NCI-H2081 (cell line): ENCODE data around the gene KAT7.
"Not testable (repeated sequence)": the region's sequence is repeated elsewhere in the genome, so short reads cannot be mapped to it uniquely, and the experiment has no call there.

Experiments
- DNase-seq, 2 experiments: peaks; one replicate each; lab custom pipeline; 2025; lab: John Stamatoyannopoulos, UW

Gene KAT7

GRCh38 chr17:49809056-49809455 lies 20.6 kb downstream of the KAT7 start:
- no peak for DNase-seq

GRCh38 chr17:49814781-49815529 lies 26.5 kb downstream of the KAT7 start:
- no peak for DNase-seq

DNA sequence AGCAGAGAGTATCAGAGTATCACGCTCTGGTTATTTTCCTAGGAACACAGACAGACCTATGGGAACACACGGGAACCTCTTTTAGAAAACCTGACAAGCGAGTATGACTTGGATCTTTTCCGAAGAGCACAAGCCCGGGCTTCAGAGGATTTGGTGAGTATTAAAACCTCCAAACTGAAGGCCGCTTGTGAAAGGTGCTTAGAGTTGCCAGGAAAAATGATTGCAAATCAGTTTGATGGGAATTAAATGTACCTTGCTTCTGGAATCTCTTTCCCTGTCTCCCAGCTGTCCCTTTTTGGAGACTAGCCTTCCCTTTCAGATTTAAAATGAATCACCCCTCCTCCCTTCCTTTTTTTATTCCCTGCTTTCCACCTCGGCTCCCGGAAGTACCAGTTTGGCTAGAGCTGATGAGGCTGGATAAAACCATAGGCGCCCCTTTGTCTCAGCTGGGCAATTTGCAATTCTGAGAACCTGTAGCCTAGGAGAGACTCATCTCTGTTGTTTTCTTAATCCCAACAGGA lies 27.3 kb downstream of the KAT7 start:
- no peak for DNase-seq

DNA sequence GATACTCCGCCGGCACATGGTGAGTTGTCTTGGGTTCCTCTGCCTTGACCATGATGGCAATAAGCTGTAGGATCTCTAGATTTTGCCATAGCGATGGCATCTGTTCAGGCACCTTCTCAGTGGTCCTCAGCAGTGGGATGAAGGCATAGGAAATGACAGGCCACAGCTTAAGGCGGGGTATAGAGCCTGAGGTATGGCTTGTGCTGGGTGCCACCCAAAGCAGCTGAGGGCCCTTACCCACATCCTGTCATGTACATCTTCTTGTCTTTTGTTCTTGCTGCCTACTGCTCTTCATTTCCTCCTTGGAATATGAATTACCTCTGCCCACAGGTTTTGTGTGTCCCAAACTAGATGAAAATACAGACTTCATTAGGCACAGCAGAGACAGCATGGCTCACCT lies 29.5 kb downstream of the KAT7 start:
- no peak for DNase-seq

- DNase-seq: no peak
Observed at GRCh38 chr17:49819138-49819537, 30.7 kb downstream of the KAT7 start.

DNA sequence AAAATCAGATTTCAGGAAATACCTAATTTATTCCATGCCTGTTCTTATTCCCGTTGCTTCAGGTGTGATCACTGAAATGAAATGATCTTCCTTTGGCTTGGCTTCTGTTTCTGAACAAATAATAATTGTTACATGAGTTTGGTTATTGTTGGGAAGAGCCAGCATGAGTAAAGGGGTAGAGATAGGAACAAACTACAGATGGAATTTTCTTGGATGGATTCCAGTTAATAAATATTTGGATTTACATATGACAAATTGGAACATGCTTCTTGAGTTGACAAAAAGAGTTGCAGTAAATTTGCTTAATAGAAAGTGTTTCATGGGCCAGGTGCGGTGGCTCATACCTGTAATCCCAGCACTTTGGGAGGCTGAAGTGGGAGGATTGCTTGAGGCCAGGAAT lies 31.2 kb downstream of the KAT7 start:
- DNase-seq: no peak

GRCh38 chr17:49820773-49821172 lies 32.3 kb downstream of the KAT7 start:
- no peak for DNase-seq

DNA sequence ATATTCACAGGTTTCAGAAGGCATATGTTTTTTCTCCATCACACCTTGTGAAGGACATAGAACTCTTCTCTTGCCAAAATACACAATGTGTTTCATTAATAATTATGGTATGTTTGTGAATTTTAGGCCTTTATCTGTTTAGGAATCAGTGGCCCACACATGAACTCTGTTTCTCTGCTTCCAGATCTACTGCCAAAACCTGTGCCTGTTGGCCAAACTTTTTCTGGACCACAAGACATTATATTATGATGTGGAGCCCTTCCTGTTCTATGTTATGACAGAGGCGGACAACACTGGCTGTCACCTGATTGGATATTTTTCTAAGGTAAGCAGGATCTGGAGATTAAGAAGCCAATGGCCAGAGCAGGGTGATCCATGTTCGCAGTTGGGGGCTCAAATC lies 33.0 kb downstream of the KAT7 start:
- no peak for DNase-seq

- DNase-seq: no peak
Observed at GRCh38 chr17:49821916-49822315, 33.4 kb downstream of the KAT7 start.

- no peak for DNase-seq
Observed at GRCh38 chr17:49822829-49823228, 34.3 kb downstream of the KAT7 start.

DNA sequence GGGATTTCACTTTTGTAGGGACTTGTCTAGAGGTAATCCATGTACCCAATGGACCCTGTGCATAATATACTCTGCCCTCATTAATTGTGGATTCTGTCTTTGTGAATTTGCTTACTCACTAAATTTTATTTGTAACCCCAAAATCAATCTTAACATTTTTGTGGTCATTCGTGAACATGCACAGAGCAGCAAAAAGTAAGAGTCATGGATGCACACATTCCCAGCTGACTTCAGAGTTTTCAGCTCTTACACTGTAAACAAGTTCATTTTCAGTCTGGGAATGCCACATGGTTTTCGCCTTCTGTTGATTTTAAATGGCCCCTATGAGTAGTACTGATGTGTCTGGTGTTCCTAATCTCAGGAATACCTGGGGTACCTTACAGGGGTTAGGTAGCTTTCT lies 35.1 kb downstream of the KAT7 start:
- no peak for DNase-seq

DNA sequence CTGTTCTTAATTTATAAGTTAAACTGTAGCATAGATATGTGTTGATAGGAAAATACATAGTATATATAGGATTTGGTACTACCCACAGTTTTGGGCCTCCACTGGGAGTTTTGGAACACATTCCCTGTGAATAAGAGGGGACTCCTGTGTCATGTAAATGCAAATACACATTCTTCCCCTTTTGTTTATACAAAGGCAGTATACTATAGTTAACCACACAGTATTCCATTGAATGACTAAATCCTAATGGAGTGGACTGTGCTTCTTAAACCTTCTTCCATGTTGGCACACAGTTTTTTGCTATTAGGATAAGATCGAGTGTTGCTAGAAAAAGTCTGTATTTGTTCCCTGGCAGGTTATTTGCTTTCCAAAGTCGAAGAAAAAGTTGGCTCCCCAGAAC lies 37.2 kb downstream of the KAT7 start:
- no peak for DNase-seq

GRCh38 chr17:49828325-49828724 lies 39.8 kb downstream of the KAT7 start:
- not testable (repeated sequence) for DNase-seq

- no peak for DNase-seq
Observed at GRCh38 chr17:49829026-49829425, 40.5 kb downstream of the KAT7 start.

DNA sequence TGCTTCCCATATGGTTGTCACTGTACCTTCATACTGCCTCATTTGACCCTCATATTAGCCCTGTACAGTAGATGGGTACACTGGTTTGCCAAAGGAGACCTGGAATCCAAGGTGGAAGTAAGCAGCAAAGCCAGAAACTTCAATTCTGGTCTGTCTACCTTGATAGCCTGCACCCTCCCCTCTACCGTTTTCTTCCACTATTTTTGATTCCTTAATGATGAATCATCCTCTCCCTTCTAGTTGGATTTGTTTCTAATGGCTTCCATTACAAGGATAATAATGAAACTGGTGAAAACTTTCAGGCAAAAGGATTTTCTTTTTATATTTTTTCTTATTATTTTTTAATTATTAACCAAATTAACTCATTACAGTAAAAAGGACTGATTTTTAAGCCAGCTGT lies 42.1 kb downstream of the KAT7 start:
- no peak for DNase-seq

- no peak for DNase-seq
Observed at GRCh38 chr17:49832840-49833599, 44.5 kb downstream of the KAT7 start.

- no peak for DNase-seq
Observed at GRCh38 chr17:49834118-49834743, 45.8 kb downstream of the KAT7 start.

GRCh38 chr17:49835472-49835871 lies 47.0 kb downstream of the KAT7 start:
- DNase-seq: no peak

DNA sequence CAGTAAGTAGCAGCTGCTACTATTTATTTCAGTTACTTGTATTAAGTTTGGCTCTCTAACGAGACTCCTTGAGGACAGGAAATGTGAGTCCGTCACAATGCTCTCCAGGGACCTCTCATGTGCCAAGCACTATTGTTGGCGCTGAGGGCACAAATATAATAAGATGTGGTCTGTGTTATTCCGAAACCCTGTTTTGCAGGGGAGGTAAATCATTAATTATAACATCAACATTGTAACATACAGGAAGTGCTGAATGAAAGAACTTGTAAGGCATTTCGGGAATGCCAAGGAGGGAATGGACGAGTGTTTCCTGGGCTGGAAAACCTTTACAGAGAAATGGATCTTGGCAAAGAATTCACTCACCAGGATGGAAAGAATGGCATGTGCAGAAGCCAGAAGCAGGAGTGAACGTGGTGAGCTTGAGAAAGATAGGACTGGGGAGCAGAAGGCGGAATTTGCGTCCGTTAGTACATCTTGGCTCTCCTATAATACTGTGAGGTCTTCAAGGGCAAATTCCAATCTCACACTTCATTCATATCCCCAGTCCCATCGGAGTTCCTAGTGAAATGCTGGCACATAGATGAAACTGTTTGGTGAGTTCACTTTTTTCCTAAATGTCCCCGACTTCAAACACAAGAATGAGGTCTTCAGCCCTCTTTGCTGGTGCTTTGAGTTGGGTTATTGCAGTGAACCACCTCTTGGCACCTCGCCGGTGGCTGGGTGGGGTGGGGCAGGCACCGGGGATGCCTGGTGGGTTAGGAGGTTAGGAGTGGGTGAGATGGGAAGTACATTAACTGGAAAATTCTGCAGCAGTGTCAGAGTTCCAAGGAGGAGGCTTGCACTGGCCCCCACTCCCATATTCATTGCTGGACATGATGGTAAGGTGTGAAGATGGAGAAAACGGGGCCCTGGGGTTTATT lies 47.9 kb downstream of the KAT7 start:
- DNase-seq: no peak

DNA sequence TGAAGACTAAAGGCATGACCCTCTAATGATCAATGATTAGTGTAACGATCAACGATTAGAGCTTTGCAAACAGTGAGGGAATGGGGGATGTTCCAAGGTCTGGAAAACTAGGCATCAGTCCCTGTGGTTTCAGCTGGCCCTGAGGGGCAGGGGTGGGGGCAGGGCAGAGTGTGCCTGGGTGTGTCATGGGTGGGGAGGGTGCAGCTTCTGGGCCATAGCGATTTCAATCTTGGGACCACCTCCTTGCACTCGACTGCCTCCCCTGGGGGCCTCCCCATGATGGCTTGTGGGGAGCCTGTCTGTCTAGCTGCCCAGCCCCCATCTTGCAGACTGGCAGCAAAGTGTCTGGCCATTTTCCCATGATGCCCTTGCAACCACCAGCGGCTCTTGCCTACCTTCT lies 51.0 kb downstream of the KAT7 start:
- no peak for DNase-seq

- DNase-seq: no peak
Observed at GRCh38 chr17:49841548-49841947, 53.1 kb downstream of the KAT7 start.

- no peak for DNase-seq
Observed at GRCh38 chr17:49842371-49842770, 53.9 kb downstream of the KAT7 start.
